IMR-90 (cell line): Measurements from ENCODE around the gene DVL2. TPM values are rescaled to one million over a fixed set of nuclear protein-coding genes. Genes with fewer than 3 reads are reported as not detected.

ENCODE experiments used
- ATAC-seq: fragments of 200-7000 bp; cut with Tn5 transposase; 2 replicates; pipeline ENCODE4 v1.9.1; 2020; ENCODE audit warnings: low read depth, mild to moderate bottlenecking, moderate library complexity
- BruUV-seq: library from RNA; stranded (reverse); fragments of 400-500 nt; replicated peaks from 2 replicates; lab custom pipeline; 2021; lab: Mats Ljungman, UMichigan
- CTCF ChIA-PET: fragments of 300-600 bp; formaldehyde crosslinking; extraction: SDS; loops from one replicate; lab custom pipeline; 2021; ENCODE audit warnings: antibody characterized with exemption; lab: Yijun Ruan, JAX
- POLR2A ChIA-PET: fragments of 300-600 bp; sonication (Branson Sonifier 250); formaldehyde crosslinking; loops from one replicate; lab custom pipeline; 2022; ENCODE audit warnings: antibody characterized with exemption; ENCODE audit not compliant: unreplicated experiment; lab: Charles Lee
- DNase-seq: peaks from one replicate; pipeline ENCODE4 v3.0.0; 2013
- H2AFZ ChIP-seq: replicated peaks from 2 replicates; pipeline ENCODE3; 2013; ENCODE audit warnings: low read length, mild to moderate bottlenecking; ENCODE audit not compliant: poor library complexity
- H2AK5ac ChIP-seq: 2 replicates; pipeline ENCODE4 v1.6.1; 2013; ENCODE audit warnings: low read depth, low read length, inconsistent platforms
- H2AK9ac ChIP-seq: replicated peaks from 2 replicates; pipeline ENCODE3; 2013; ENCODE audit warnings: mild to moderate bottlenecking, low read depth, low read length, moderate library complexity; ENCODE audit not compliant: poor library complexity
- H2BK120ac ChIP-seq: 2 replicates; pipeline ENCODE4 v1.6.1; 2013; ENCODE audit warnings: low read depth, low read length, inconsistent platforms
- H2BK15ac ChIP-seq: 3 replicates; pipeline ENCODE4 v1.6.1; 2013; ENCODE audit warnings: low read depth, low read length, inconsistent platforms
- H2BK20ac ChIP-seq: 2 replicates; pipeline ENCODE4 v1.6.1; 2013; ENCODE audit warnings: low read depth, mild to moderate bottlenecking, inconsistent platforms, low read length, moderate library complexity
- H2BK5ac ChIP-seq: 2 replicates; pipeline ENCODE4 v1.6.1; 2013; ENCODE audit warnings: mild to moderate bottlenecking, low read depth, low read length, inconsistent platforms; ENCODE audit not compliant: poor library complexity, severe bottlenecking
- H3K14ac ChIP-seq: replicated peaks from 2 replicates; pipeline ENCODE4 v1.6.1; 2013; ENCODE audit warnings: low read depth, low read length, inconsistent platforms
- H3K18ac ChIP-seq: 2 replicates; pipeline ENCODE4 v1.6.1; 2013; ENCODE audit warnings: low read depth, low read length, control low read depth
- H3K23ac ChIP-seq: 2 replicates; pipeline ENCODE4 v1.6.1; 2013; ENCODE audit warnings: low read depth, low read length, inconsistent platforms
- H3K27ac ChIP-seq: 2 replicates; pipeline ENCODE4 v1.5.1; 2013; ENCODE audit warnings: mild to moderate bottlenecking, control low read depth, low read length; ENCODE audit not compliant: insufficient read depth
- H3K27me3 ChIP-seq: 2 replicates; pipeline ENCODE4 v1.6.1; 2013; ENCODE audit warnings: low read length; ENCODE audit not compliant: control insufficient read depth, insufficient read depth
- H3K36me3 ChIP-seq: 2 replicates; pipeline ENCODE4 v1.6.1; 2013; ENCODE audit warnings: low read length, mixed read lengths; ENCODE audit not compliant: control insufficient read depth, insufficient read depth
- H3K4ac ChIP-seq: 2 replicates; pipeline ENCODE4 v1.6.1; 2013; ENCODE audit warnings: low read depth, low read length, inconsistent platforms
- H3K4me1 ChIP-seq: 2 replicates; pipeline ENCODE4 v1.6.1; 2013; ENCODE audit warnings: low read length, mixed read lengths; ENCODE audit not compliant: control insufficient read depth, insufficient read depth
- H3K4me2 ChIP-seq: 2 replicates; pipeline ENCODE4 v1.6.1; 2013; ENCODE audit warnings: low read depth, mild to moderate bottlenecking, control low read depth, low read length, moderate library complexity
- H3K4me3 ChIP-seq: 2 replicates; pipeline ENCODE4 v1.5.1; 2013; ENCODE audit warnings: low read depth, mild to moderate bottlenecking, control low read depth, low read length, moderate library complexity; ENCODE audit not compliant: insufficient read depth
- H3K56ac ChIP-seq: 2 replicates; pipeline ENCODE4 v1.6.1; 2013; ENCODE audit warnings: low read length, inconsistent platforms; ENCODE audit not compliant: insufficient read depth; ENCODE audit errors: extremely low read depth
- H3K79me1 ChIP-seq, 2 experiments: 2 replicates each; pipeline ENCODE4 v1.6.1; 2013; ENCODE audit warnings: low read length in 2 of 2, inconsistent platforms in 1 of 2, low read depth in 1 of 2
- H3K9ac ChIP-seq: 2 replicates; pipeline ENCODE4 v1.6.1; 2013; ENCODE audit warnings: low read depth, low read length, control low read depth
- H3K9me1 ChIP-seq: 2 replicates; pipeline ENCODE4 v1.6.1; 2013; ENCODE audit warnings: low read length, inconsistent platforms; ENCODE audit not compliant: insufficient read depth
- H3K9me3 ChIP-seq: 2 replicates; pipeline ENCODE4 v1.6.1; 2013; ENCODE audit warnings: low read length; ENCODE audit not compliant: control insufficient read depth, insufficient read depth
- H4K20me1 ChIP-seq: 2 replicates; pipeline ENCODE4 v1.6.1; 2013; ENCODE audit warnings: low read length, inconsistent platforms; ENCODE audit not compliant: insufficient read depth
- H4K5ac ChIP-seq: 2 replicates; pipeline ENCODE4 v1.6.1; 2013; ENCODE audit warnings: mild to moderate bottlenecking, low read depth, low read length, control low read depth
- H4K8ac ChIP-seq, 2 experiments: 2 replicates each; pipeline ENCODE4 v1.6.1; 2013; ENCODE audit warnings: low read depth in 2 of 2, low read length in 2 of 2, control low read depth in 1 of 2, inconsistent platforms in 1 of 2
- H4K91ac ChIP-seq: 2 replicates; pipeline ENCODE4 v1.6.1; 2013; ENCODE audit warnings: low read depth, low read length, inconsistent platforms; ENCODE audit not compliant: insufficient read depth
- BHLHE40 ChIP-seq: fragments of 150-350 bp; IDR thresholded peaks from 2 replicates; pipeline ENCODE4 v1.6.1; 2016; ENCODE audit warnings: mild to moderate bottlenecking, low read depth, low read length
- CTCF ChIP-seq: conservative IDR thresholded peaks from 2 replicates; pipeline ENCODE4 v1.5.1; 2012; ENCODE audit warnings: mild to moderate bottlenecking, low read depth, low read length, improper control_type of control experiment
- FOS ChIP-seq: fragments of 150-350 bp; IDR thresholded peaks from 2 replicates; pipeline ENCODE4 v1.6.1; 2016; ENCODE audit warnings: low read depth, low read length
- MXI1 ChIP-seq: IDR thresholded peaks from 2 replicates; pipeline ENCODE4 v1.6.1; 2012; ENCODE audit warnings: low read depth, mild to moderate bottlenecking, low read length, moderate library complexity, borderline replicate concordance
- RFX5 ChIP-seq: IDR thresholded peaks from 2 replicates; pipeline ENCODE4 v1.8.0; 2012; ENCODE audit warnings: low read depth, mild to moderate bottlenecking, low read length, moderate library complexity
- WGBS, 2 experiments: methylation state at CpG; one replicate each; pipeline versions ENCODE4 v1.1.5 to v1.1.7; 2013; ENCODE audit warnings: missing lambda C conversion rate in 2 of 2; ENCODE audit not compliant: insufficient read length in 1 of 2; ENCODE audit errors: extremely low coverage in 2 of 2; 5-methylcytosine and 5-hydroxymethylcytosine counted together
- dilution Hi-C: fragments of 300-500 bp; cut with HindIII; formaldehyde crosslinking; loops from one replicate; pipeline ENCODE4 v1.14.3; 2018; ENCODE audit warnings: low sequenced_read_pairs; ENCODE audit not compliant: unreplicated experiment
- in situ Hi-C: fragments of 300-500 bp; cut with MboI; formaldehyde crosslinking; loops from 3 replicates; pipeline ENCODE4 v1.14.3; 2019; ENCODE audit warnings: low sequenced_read_pairs, inconsistent platforms, mixed read lengths
- intact Hi-C: fragments of 100-400 bp; cut with micrococcal nuclease; formaldehyde crosslinking; loops from 2 replicates; pipeline ENCODE4 v1.10.0; 2022
- polyA plus RNA-seq, 3 experiments: library from polyadenylated mRNA; depleted of rRNA; stranded (reverse); fragments of >200 nt; gene quantifications; 2 replicates each; pipeline ENCODE4 v1.2.3, GENCODE V29; 2012; ENCODE audit warnings: low replicate concordance in 1 of 3
- total RNA-seq: library from RNA; depleted of rRNA; stranded (reverse); fragments of >200 nt; gene quantifications from 2 replicates; pipeline ENCODE4 v1.2.3, GENCODE V29; 2012

DVL2 gene
- total and polyA plus RNA-seq, 2 of the 4 experiments (the other 2 are of a cell fraction) = 11.8 to 21.3 TPM

- Histone ChIP-seq H3K56ac (peak overlapping the region; percentile 84; the same call in 1 of the 2 replicates), H3K14ac (peak overlapping the region; percentile 98), H3K27me3 (no peaks in the 10 kb centered on the region), H2BK15ac (no peak overlapping the region), H3K4me3 (peak overlapping the region; percentile 90), H3K9ac (peak overlapping the region; percentile 98), H3K4ac (peak overlapping the region; percentile 98), H2BK120ac (no peak overlapping the region), H4K91ac (peak overlapping the region; percentile 94), H3K4me1 (peaks cover 8% of the 10 kb centered on the region), H4K8ac (peak overlapping the region; percentile 13 to 89; a peak in 3 of 4 replicates), H3K4me2 (peak overlapping the region; percentile 93), H3K9me1 (0 out of 2 replicates have a peak, but pooled peaks cover 2% of the 10 kb centered on the region), H2AK9ac (peak overlapping the region; percentile 100), H4K5ac (peak overlapping the region; percentile 25; the same call in 1 of the 2 replicates), H3K18ac (no peak overlapping the region), H3K79me1 (peaks cover 13 to 51% of the 10 kb centered on the region in 2 experiments), H4K20me1 (peaks cover 21% of the 10 kb centered on the region), H2AFZ (no peak overlapping the region), H2AK5ac (peak overlapping the region; percentile 96), H3K36me3 (peaks cover 30% of the 10 kb centered on the region), H3K23ac (peak overlapping the region; percentile 89), H3K27ac (peak overlapping the region; percentile 95), H3K9me3 (no peaks in the 10 kb centered on the region), H2BK20ac (no peak overlapping the region), H2BK5ac (peak overlapping the region; percentile 95)
- dilution Hi-C loops (no loop called here), intact Hi-C loops (no loop called here), in situ Hi-C loops (loop anchor here (25.0 kb wide), 1 partner anchor 921 kb away; the partner anchor contains the start of genes PER1 and VAMP2)
- WGBS, 2 experiments = 27% methylated on average over 5 of the region's 9 CpGs; no CpG with 5 or more reads in 1 of the 2 experiments
- ATAC-seq (no peak), DNase-seq (no peak)
- no TSS peak for BruUV-seq
- TF ChIP-seq CTCF (no peak), RFX5 (no peak), MXI1 (no peak), BHLHE40 (no peak), FOS (no peak)
- ChIA-PET POLR2A (interaction anchor here (0.5 kb wide), 1 partner anchor 64 kb away, joined by 7 read pairs; no protein-coding TSS in a partner anchor), CTCF (interaction anchor here (0.6 kb wide), 1 partner anchor 126 kb away, joined by 4 read pairs; the partner anchor contains the start of gene ASGR2)
Measured at GRCh38 chr17:7241090-7241733, 6.9 kb upstream of the DVL2 start.
